Neural cell (in vitro differentiated cells): ENCODE results near the gene GNG14. TPM values are rescaled to one million over a fixed set of nuclear protein-coding genes. Genes with fewer than 3 reads are reported as not detected.
"Not testable (repeated sequence)": the region's sequence is repeated elsewhere in the genome, so short reads cannot be mapped to it uniquely, and the experiment has no call there.

ENCODE experiments used
- H2AFZ ChIP-seq: fragments of 200-600, 300-800 bp; sonication (generic), shearing (Covaris generic); 2 replicates; pipeline ENCODE4 v1.6.0; 2014; ENCODE audit warnings: low read depth, mild to moderate bottlenecking, antibody characterized with exemption, low read length, moderate library complexity
- H3F3A ChIP-seq: fragments of 200-600 bp; shearing (Covaris generic); 2 replicates; pipeline ENCODE4 v1.6.1; 2016; ENCODE audit warnings: mild to moderate bottlenecking, moderate library complexity, mixed read lengths, antibody characterized with exemption, low read length; ENCODE audit not compliant: insufficient read depth, poor library complexity, severe bottlenecking
- H3K27ac ChIP-seq: fragments of 200-600, 300-800 bp; sonication (generic), shearing (Covaris generic); 2 replicates; pipeline ENCODE4 v1.5.1; 2014; ENCODE audit warnings: mild to moderate bottlenecking, low read length, moderate library complexity
- H3K27me3 ChIP-seq: fragments of 300-800, 200-600 bp; sonication (generic), shearing (Covaris generic); 2 replicates; pipeline ENCODE4 v1.6.0; 2014; ENCODE audit warnings: mild to moderate bottlenecking, low read depth, low read length, moderate library complexity; ENCODE audit not compliant: insufficient read depth
- H3K36me3 ChIP-seq: fragments of 300-800, 200-600 bp; sonication (generic), shearing (Covaris generic); 2 replicates; pipeline ENCODE4 v1.5.1; 2014; ENCODE audit warnings: mild to moderate bottlenecking, antibody characterized with exemption, low read length, moderate library complexity; ENCODE audit not compliant: insufficient read depth
- H3K4me2 ChIP-seq: fragments of 300-800, 200-600 bp; sonication (generic), shearing (Covaris generic); 2 replicates; pipeline ENCODE4 v1.6.0; 2014; ENCODE audit warnings: mild to moderate bottlenecking, low read length
- H3K4me3 ChIP-seq: fragments of 300-800, 200-600 bp; sonication (generic), shearing (Covaris generic); 2 replicates; pipeline ENCODE4 v1.5.1; 2014; ENCODE audit warnings: mild to moderate bottlenecking, low read length, moderate library complexity
- H3K79me2 ChIP-seq: fragments of 200-600 bp; shearing (Covaris generic); replicated peaks from 2 replicates; pipeline ENCODE4 v1.6.0; 2014; ENCODE audit warnings: mild to moderate bottlenecking, low read length, moderate library complexity; ENCODE audit not compliant: insufficient read depth
- H3K9ac ChIP-seq: fragments of 300-800, 200-600 bp; sonication (generic), shearing (Covaris generic); 2 replicates; pipeline ENCODE4 v1.6.1; 2016; ENCODE audit warnings: mild to moderate bottlenecking, low read length, mixed read lengths
- H3K9me2 ChIP-seq: fragments of 200-600 bp; shearing (Covaris generic); 2 replicates; pipeline ENCODE4 v1.6.1; 2016; ENCODE audit warnings: mild to moderate bottlenecking, low read length, mixed read lengths; ENCODE audit not compliant: insufficient read depth
- H3K9me3 ChIP-seq: fragments of 200-600, 300-800 bp; sonication (generic), shearing (Covaris generic); 2 replicates; pipeline ENCODE4 v1.6.1; 2016; ENCODE audit warnings: mild to moderate bottlenecking, mixed run types, low read length, moderate library complexity, mixed read lengths
- H4K20me1 ChIP-seq: fragments of 200-600 bp; shearing (Covaris generic); 2 replicates; pipeline ENCODE4 v1.6.1; 2016; ENCODE audit warnings: mild to moderate bottlenecking, mixed run types; ENCODE audit not compliant: insufficient read depth
- CTCF ChIP-seq: fragments of 450-650 bp; IDR thresholded peaks from 2 replicates; pipeline ENCODE4 v1.5.1; 2014; ENCODE audit warnings: antibody characterized with exemption, mild to moderate bottlenecking, moderate library complexity; ENCODE audit not compliant: poor library complexity, severe bottlenecking
- EP300 ChIP-seq: fragments of 450-650 bp; conservative IDR thresholded peaks from 2 replicates; pipeline ENCODE4 v1.6.1; 2014; ENCODE audit warnings: antibody characterized with exemption, mild to moderate bottlenecking, moderate library complexity; ENCODE audit not compliant: poor library complexity, severe bottlenecking
- EZH2 ChIP-seq: fragments of 200-600, 300-800 bp; shearing (Covaris generic), sonication (generic); IDR thresholded peaks from 2 replicates; pipeline ENCODE4 v1.6.1; 2014; ENCODE audit warnings: antibody characterized with exemption, low read length, borderline replicate concordance, mild to moderate bottlenecking; ENCODE audit not compliant: insufficient read depth, poor library complexity, severe bottlenecking
- MXI1 ChIP-seq: fragments of 450-650 bp; conservative IDR thresholded peaks from 2 replicates; pipeline ENCODE4 v1.6.1; 2014; ENCODE audit warnings: antibody characterized with exemption, mild to moderate bottlenecking; ENCODE audit not compliant: poor library complexity, severe bottlenecking
- POLR2AphosphoS5 ChIP-seq: IDR thresholded peaks from 2 replicates; pipeline ENCODE4 v1.6.1; 2012
- RAD21 ChIP-seq: fragments of 450-650 bp; conservative IDR thresholded peaks from 2 replicates; pipeline ENCODE4 v1.6.1; 2014; ENCODE audit warnings: antibody characterized with exemption, mild to moderate bottlenecking, moderate library complexity
- REST ChIP-seq: IDR thresholded peaks from 2 replicates; pipeline ENCODE4 v1.6.1; 2012; ENCODE audit warnings: borderline replicate concordance
- SMC3 ChIP-seq: fragments of 450-650 bp; conservative IDR thresholded peaks from 2 replicates; pipeline ENCODE4 v1.6.1; 2014; ENCODE audit warnings: antibody characterized with exemption, mild to moderate bottlenecking, moderate library complexity; ENCODE audit not compliant: poor library complexity
- TAF1 ChIP-seq: IDR thresholded peaks from 2 replicates; pipeline ENCODE4 v1.6.1; 2012; ENCODE audit warnings: low read depth
- polyA plus RNA-seq: library from polyadenylated mRNA; depleted of rRNA; stranded (reverse); fragments of >200 nt; gene quantifications from 2 replicates; pipeline ENCODE4 v1.2.3, GENCODE V29; 2014

Gene GNG14
- polyA plus RNA-seq, 1 donor from 2014 or later: not detected

GRCh38 chr19:12676928-12677327 lies 10.9 kb upstream of the GNG14 start:
- no peak overlapping the region for H3K4me3 ChIP-seq
- H4K20me1 ChIP-seq: peaks cover 3% of the 10 kb centered on the region
- H3K27ac ChIP-seq: no peak overlapping the region
- H3F3A ChIP-seq: peaks cover 6% of the 10 kb centered on the region
- no peak for TF ChIP-seq SMC3
- TF ChIP-seq CTCF: no peak
- TF ChIP-seq TAF1: no peak
- no peak for TF ChIP-seq RAD21
- H3K27me3 ChIP-seq: no peaks in the 10 kb centered on the region
- peaks cover 5% of the 10 kb centered on the region for H3K36me3 ChIP-seq
- H3K4me2 ChIP-seq: no peak overlapping the region
- H3K9ac ChIP-seq: no peak overlapping the region
- H3K9me2 ChIP-seq: no peaks in the 10 kb centered on the region
- H2AFZ ChIP-seq: no peak overlapping the region
- no peaks in the 10 kb centered on the region for H3K9me3 ChIP-seq
- H3K79me2 ChIP-seq: peaks cover 12% of the 10 kb centered on the region

- H4K20me1 ChIP-seq, H3F3A ChIP-seq, H3K36me3 ChIP-seq, H3K27me3 ChIP-seq, H2AFZ ChIP-seq, H3K4me3 ChIP-seq, H3K9me2 ChIP-seq, H3K4me2 ChIP-seq, H3K9ac ChIP-seq, H3K27ac ChIP-seq, H3K9me3 ChIP-seq: not testable (repeated sequence)
- peaks cover 12% of the 10 kb centered on the region for H3K79me2 ChIP-seq
These were observed 9.8 kb upstream of the GNG14 start for GRCh38 chr19:12678039-12678438.

GRCh38 chr19:12680034-12680433 lies 7.8 kb upstream of the GNG14 start:
- Histone ChIP-seq H2AFZ (no peak overlapping the region), H3K27me3 (no peaks in the 10 kb centered on the region), H3K27ac (no peak overlapping the region), H4K20me1 (peaks cover 3% of the 10 kb centered on the region), H3K9me2 (no peaks in the 10 kb centered on the region), H3K36me3 (peaks cover 5% of the 10 kb centered on the region), H3K4me2 (no peak overlapping the region), H3K79me2 (peaks cover 12% of the 10 kb centered on the region), H3K4me3 (peak overlapping the region; percentile 45), H3K9me3 (no peaks in the 10 kb centered on the region), H3K9ac (no peak overlapping the region), H3F3A (peaks cover 6% of the 10 kb centered on the region)
- no peak for TF ChIP-seq POLR2AphosphoS5
- TF ChIP-seq CTCF: no peak
- TF ChIP-seq TAF1: no peak
- TF ChIP-seq SMC3: no peak
- no peak for TF ChIP-seq RAD21
- no peak for TF ChIP-seq EP300
- no peak for TF ChIP-seq REST
- no peak for TF ChIP-seq MXI1
- no peak for TF ChIP-seq EZH2
